ENCODE measurements around the gene VSTM4. TPM values are rescaled to one million over a fixed set of nuclear protein-coding genes. Genes with fewer than 3 reads are reported as not detected.

VSTM4 gene
- total RNA-seq, 3 donors from 2014 or later (not counting 1 experiment from before 2014, with no cell fraction given): 0.38 to 0.57 (median 0.45) TPM

DNA sequence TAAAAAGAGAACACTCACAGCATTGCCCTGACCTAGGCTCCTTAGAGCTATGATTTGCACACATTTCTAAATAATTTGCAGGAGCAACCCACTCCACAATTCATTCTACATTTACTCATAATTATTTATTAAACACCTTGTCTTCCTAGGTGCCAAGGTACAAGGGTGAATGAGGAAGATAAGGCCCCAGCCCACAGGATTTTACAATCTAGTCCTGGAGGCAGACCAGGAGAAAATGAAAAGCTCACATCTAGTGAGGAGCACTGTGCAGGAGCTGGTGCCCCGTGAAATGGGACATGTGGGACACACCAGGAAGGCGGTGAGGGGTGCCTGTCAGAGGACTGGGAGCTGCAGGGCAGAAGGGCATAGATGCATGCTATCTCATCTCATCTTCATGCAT, 116.0 kb downstream of the VSTM4 start:
- Histone ChIP-seq H3K9me3 (ENCODE audit: control insufficient read depth, insufficient read depth, low read length) (no peaks in the 10 kb centered on the region), H3K27ac (ENCODE audit: low read length) (no peak overlapping the region), H3K36me3 (ENCODE audit: control insufficient read depth, insufficient read depth, low read length) (no peaks in the 10 kb centered on the region), H3K27me3 (ENCODE audit: control insufficient read depth, insufficient read depth, low read length) (no peaks in the 10 kb centered on the region), H3K4me3 (ENCODE audit: low read length) (no peak overlapping the region), H3K4me1 (ENCODE audit: control insufficient read depth, insufficient read depth, low read length) (no peaks in the 10 kb centered on the region)
- intact Hi-C loops (cut with micrococcal nuclease): no loop called here
- Mint-ChIP-seq H3K36me3 (no peaks in the 10 kb centered on the region), H3K9me3 (no peaks in the 10 kb centered on the region), H3K27me3 (ENCODE audit: low read depth in 2 of 2) (peaks cover 0 to 3% of the 10 kb centered on the region in 2 donors), H3K4me1 (no peaks in the 10 kb centered on the region), H3K27ac (no peak overlapping the region), H3K4me3 (no peak overlapping the region)
- 90% methylated on average over 2 of the region's 2 CpGs for WGBS (ENCODE audit: insufficient coverage)
- DNase-seq (no peak), ATAC-seq (no peak)
- TF ChIP-seq, protein P1, sequence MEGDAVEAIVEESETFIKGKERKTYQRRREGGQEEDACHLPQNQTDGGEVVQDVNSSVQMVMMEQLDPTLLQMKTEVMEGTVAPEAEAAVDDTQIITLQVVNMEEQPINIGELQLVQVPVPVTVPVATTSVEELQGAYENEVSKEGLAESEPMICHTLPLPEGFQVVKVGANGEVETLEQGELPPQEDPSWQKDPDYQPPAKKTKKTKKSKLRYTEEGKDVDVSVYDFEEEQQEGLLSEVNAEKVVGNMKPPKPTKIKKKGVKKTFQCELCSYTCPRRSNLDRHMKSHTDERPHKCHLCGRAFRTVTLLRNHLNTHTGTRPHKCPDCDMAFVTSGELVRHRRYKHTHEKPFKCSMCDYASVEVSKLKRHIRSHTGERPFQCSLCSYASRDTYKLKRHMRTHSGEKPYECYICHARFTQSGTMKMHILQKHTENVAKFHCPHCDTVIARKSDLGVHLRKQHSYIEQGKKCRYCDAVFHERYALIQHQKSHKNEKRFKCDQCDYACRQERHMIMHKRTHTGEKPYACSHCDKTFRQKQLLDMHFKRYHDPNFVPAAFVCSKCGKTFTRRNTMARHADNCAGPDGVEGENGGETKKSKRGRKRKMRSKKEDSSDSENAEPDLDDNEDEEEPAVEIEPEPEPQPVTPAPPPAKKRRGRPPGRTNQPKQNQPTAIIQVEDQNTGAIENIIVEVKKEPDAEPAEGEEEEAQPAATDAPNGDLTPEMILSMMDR (IDR thresholded peaks at IDR 0.05): no peak

DNA sequence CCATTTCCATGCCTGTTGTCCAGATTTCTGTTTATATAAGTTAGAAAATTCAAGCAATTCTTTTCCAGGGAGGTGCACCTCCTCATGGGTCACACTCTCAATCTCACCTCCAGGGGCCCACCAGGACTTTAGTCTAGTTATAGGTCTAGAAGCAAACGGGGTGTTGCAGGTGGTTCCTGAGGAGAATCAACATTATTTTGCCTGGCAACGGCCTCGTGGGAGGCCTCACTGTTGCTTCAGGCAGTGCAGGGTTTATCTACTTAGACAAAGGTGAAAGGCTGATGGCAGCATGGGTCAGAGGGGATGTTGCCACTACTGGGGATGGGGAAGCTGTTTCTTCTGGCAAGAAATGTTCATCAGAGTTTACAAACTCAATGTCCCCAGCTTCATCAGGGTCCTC, 119.0 kb downstream of the VSTM4 start:
- TF ChIP-seq, protein P1 (IDR thresholded peaks at IDR 0.05): no peak
- Mint-ChIP-seq H3K36me3 (no peaks in the 10 kb centered on the region), H3K27ac (no peak overlapping the region), H3K27me3 (ENCODE audit: low read depth in 2 of 2) (peaks cover 0 to 2% of the 10 kb centered on the region in 2 donors), H3K9me3 (no peaks in the 10 kb centered on the region), H3K4me3 (no peak overlapping the region), H3K4me1 (no peaks in the 10 kb centered on the region)
- Histone ChIP-seq H3K9me3 (ENCODE audit: control insufficient read depth, insufficient read depth, low read length) (no peaks in the 10 kb centered on the region), H3K36me3 (ENCODE audit: control insufficient read depth, insufficient read depth, low read length) (no peaks in the 10 kb centered on the region), H3K4me3 (ENCODE audit: low read length) (no peak overlapping the region), H3K4me1 (ENCODE audit: control insufficient read depth, insufficient read depth, low read length) (no peaks in the 10 kb centered on the region), H3K27ac (ENCODE audit: low read length) (no peak overlapping the region), H3K27me3 (ENCODE audit: control insufficient read depth, insufficient read depth, low read length) (no peaks in the 10 kb centered on the region)
- 90% methylated on average over 3 of the region's 3 CpGs for WGBS (ENCODE audit: insufficient coverage)
- ATAC-seq: no peak
- intact Hi-C loops (cut with micrococcal nuclease): no loop called here
- no peak for DNase-seq

DNA sequence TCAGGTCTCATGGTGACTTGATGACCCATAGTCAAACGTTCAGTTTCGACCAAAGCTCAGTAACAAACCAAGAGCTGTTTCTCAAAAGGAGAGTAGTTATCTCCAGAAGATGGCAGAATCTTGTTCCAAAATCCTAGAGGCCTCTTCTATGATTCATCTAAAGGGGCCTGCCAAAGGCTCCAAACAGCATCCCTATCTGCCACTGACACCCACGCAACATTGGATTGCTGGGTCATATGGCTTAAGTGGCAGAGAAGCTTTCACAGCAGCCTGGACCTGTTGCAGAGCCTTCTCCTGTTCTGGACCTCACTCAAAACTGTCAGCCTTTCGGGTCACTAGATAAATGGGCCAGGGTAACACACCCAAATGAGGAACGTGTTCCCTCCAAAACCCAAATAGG, 121.7 kb downstream of the VSTM4 start:
- no peaks in the 10 kb centered on the region for H3K9me3 ChIP-seq (ENCODE audit: control insufficient read depth, insufficient read depth, low read length)
- H3K4me3 ChIP-seq (ENCODE audit: low read length): no peak overlapping the region
- intact Hi-C loops (cut with micrococcal nuclease): no loop called here
- H3K27me3 ChIP-seq (ENCODE audit: control insufficient read depth, insufficient read depth, low read length): no peaks in the 10 kb centered on the region
- no peaks in the 10 kb centered on the region for H3K36me3 ChIP-seq (ENCODE audit: control insufficient read depth, insufficient read depth, low read length)
- Mint-ChIP-seq H3K27ac (no peak overlapping the region), H3K27me3 (ENCODE audit: low read depth in 2 of 2) (no peaks in the 10 kb centered on the region), H3K9me3 (no peaks in the 10 kb centered on the region), H3K4me3 (no peak overlapping the region), H3K36me3 (no peaks in the 10 kb centered on the region), H3K4me1 (no peaks in the 10 kb centered on the region)
- TF ChIP-seq, protein P1 (IDR thresholded peaks at IDR 0.05): no peak
- no peak overlapping the region for H3K27ac ChIP-seq (ENCODE audit: low read length)
- ATAC-seq: no peak
- WGBS (ENCODE audit: insufficient coverage): 91% methylated on average over 5 of the region's 5 CpGs
- H3K4me1 ChIP-seq (ENCODE audit: control insufficient read depth, insufficient read depth, low read length): no peaks in the 10 kb centered on the region
- no peak for DNase-seq

DNA sequence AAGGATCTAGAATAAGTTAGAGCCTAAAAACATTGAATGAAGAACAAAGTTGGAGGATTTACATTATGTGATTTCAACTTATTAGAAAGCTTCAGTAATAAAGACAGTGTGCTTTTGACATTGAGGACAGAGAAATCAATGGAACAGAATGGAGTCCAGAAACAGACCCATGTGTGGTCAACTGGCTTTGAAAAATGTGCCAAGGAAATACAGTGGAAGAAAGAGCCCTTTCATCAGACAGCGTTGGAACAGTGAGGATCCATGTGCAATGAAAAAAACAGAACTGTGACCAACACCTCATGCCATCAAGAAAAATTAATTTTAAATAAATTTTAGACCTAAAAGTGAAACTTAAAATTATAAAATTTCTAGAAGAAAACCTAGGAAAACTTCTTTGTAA, 125.1 kb downstream of the VSTM4 start:
- H3K4me1 ChIP-seq (ENCODE audit: control insufficient read depth, insufficient read depth, low read length): no peaks in the 10 kb centered on the region
- WGBS (ENCODE audit: insufficient coverage): 90% methylated on average over 1 of the region's 1 CpG
- intact Hi-C loops (cut with micrococcal nuclease): no loop called here
- no peak overlapping the region for H3K27ac ChIP-seq (ENCODE audit: low read length)
- no peaks in the 10 kb centered on the region for H3K9me3 Mint-ChIP-seq
- no peak overlapping the region for H3K4me3 Mint-ChIP-seq
- no peaks in the 10 kb centered on the region for H3K9me3 ChIP-seq (ENCODE audit: control insufficient read depth, insufficient read depth, low read length)
- ATAC-seq (no peak), DNase-seq (no peak)
- H3K36me3 Mint-ChIP-seq: no peaks in the 10 kb centered on the region
- H3K27me3 Mint-ChIP-seq (ENCODE audit: low read depth in 2 of 2): no peaks in the 10 kb centered on the region
- H3K27ac Mint-ChIP-seq: no peak overlapping the region
- H3K4me3 ChIP-seq (ENCODE audit: low read length): no peak overlapping the region
- H3K36me3 ChIP-seq (ENCODE audit: control insufficient read depth, insufficient read depth, low read length): no peaks in the 10 kb centered on the region
- H3K4me1 Mint-ChIP-seq: no peaks in the 10 kb centered on the region
- no peaks in the 10 kb centered on the region for H3K27me3 ChIP-seq (ENCODE audit: control insufficient read depth, insufficient read depth, low read length)
- TF ChIP-seq, protein P1 (IDR thresholded peaks at IDR 0.05): no peak
